ENCODE results near the gene SZRD1.

DNA sequence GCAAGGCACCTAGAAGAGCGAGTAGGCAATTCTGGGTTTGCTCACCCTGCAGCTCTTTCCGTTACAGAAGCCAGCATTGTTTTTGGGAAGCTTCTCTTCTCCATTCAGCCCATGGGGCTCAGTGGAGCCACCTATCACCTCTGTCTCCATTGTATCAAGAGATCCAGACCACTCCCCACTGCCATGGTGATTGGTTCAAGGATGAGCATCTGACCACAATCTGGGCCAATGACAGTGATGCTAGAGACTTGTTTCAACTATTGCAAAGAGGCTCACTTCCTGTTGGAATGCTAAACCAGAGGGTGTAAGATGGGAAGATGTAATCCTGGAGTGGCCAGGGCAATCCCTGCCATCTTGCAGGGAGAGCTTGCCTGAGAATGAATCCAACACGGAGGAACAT lies 63.6 kb downstream of the SZRD1 start:
- no peak for TF ChIP-seq EZH2 (optimal IDR thresholded peaks at IDR 0.05; ENCODE audit: low read depth, low read length)
- TF ChIP-seq, protein P1, sequence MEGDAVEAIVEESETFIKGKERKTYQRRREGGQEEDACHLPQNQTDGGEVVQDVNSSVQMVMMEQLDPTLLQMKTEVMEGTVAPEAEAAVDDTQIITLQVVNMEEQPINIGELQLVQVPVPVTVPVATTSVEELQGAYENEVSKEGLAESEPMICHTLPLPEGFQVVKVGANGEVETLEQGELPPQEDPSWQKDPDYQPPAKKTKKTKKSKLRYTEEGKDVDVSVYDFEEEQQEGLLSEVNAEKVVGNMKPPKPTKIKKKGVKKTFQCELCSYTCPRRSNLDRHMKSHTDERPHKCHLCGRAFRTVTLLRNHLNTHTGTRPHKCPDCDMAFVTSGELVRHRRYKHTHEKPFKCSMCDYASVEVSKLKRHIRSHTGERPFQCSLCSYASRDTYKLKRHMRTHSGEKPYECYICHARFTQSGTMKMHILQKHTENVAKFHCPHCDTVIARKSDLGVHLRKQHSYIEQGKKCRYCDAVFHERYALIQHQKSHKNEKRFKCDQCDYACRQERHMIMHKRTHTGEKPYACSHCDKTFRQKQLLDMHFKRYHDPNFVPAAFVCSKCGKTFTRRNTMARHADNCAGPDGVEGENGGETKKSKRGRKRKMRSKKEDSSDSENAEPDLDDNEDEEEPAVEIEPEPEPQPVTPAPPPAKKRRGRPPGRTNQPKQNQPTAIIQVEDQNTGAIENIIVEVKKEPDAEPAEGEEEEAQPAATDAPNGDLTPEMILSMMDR (IDR thresholded peaks at IDR 0.05; ENCODE audit: low read length), result no peak
- TF ChIP-seq EZH2phosphoT487 (IDR thresholded peaks at IDR 0.05; ENCODE audit: low read length), result no peak

Measured in MM.1S (cell line).